GM18858 (cell line): ENCODE results near the gene C16orf96.

ENCODE experiments used
- ATAC-seq: cut with Tn5 transposase; IDR thresholded peaks from one replicate; pipeline ENCODE4 v1.9.1; 2021; ENCODE audit not compliant: unreplicated experiment

Gene C16orf96

GRCh38 chr16:4599037-4599436, 42.9 kb downstream of the C16orf96 start:
- no peak for ATAC-seq

GRCh38 chr16:4599545-4599944, 43.4 kb downstream of the C16orf96 start:
- no peak for ATAC-seq

GRCh38 chr16:4601036-4601863, 45.1 kb downstream of the C16orf96 start:
- ATAC-seq, result no peak

- no peak for ATAC-seq
Measured at GRCh38 chr16:4601864-4602186, 45.7 kb downstream of the C16orf96 start.

GRCh38 chr16:4602331-4602730, 46.2 kb downstream of the C16orf96 start:
- ATAC-seq, result no peak

- ATAC-seq, result no peak
Measured at GRCh38 chr16:4603624-4604170, 47.6 kb downstream of the C16orf96 start.

- no peak for ATAC-seq
Measured at GRCh38 chr16:4604401-4604800, 48.3 kb downstream of the C16orf96 start.

GRCh38 chr16:4606354-4606753, 50.2 kb downstream of the C16orf96 start:
- ATAC-seq, result no peak

- no peak for ATAC-seq
Measured at GRCh38 chr16:4607841-4608703, 51.9 kb downstream of the C16orf96 start.

GRCh38 chr16:4608704-4608980, 52.5 kb downstream of the C16orf96 start:
- no peak for ATAC-seq

- no peak for ATAC-seq
Measured at GRCh38 chr16:4609200-4610010, 53.3 kb downstream of the C16orf96 start.

- ATAC-seq, result no peak
Measured at GRCh38 chr16:4610011-4611005, 54.2 kb downstream of the C16orf96 start.

GRCh38 chr16:4611337-4612021, 55.3 kb downstream of the C16orf96 start:
- no peak for ATAC-seq

GRCh38 chr16:4612474-4612931, 56.4 kb downstream of the C16orf96 start:
- ATAC-seq, result no peak

- no peak for ATAC-seq
Measured at GRCh38 chr16:4612977-4613635, 57.0 kb downstream of the C16orf96 start.

GRCh38 chr16:4613636-4614570, 57.8 kb downstream of the C16orf96 start:
- no peak for ATAC-seq

GRCh38 chr16:4614571-4615383, 58.6 kb downstream of the C16orf96 start, which contains the start of gene UBALD1:
Gene UBALD1, minus strand, starts transcription at chr16:4614888. Its CDS starts 91 bp downstream, at chr16:4614797.
- peak; percentile 66 for ATAC-seq
